Measurements from ENCODE around the gene PPM1L. TPM values are rescaled to one million over a fixed set of nuclear protein-coding genes. Genes with fewer than 3 reads are reported as not detected.

Gene PPM1L
- total RNA-seq, 2 experiments from 2014 or later: 2.0 TPM

- no peaks in the 10 kb centered on the region for H3K9me3 Mint-ChIP-seq
- peak; percentile 54 for DNase-seq
- H3K4me1 Mint-ChIP-seq: peaks cover 3% of the 10 kb centered on the region
- no peak overlapping the region for H3K27ac Mint-ChIP-seq
- no peaks in the 10 kb centered on the region for H3K36me3 Mint-ChIP-seq
- H3K27me3 Mint-ChIP-seq: no peaks in the 10 kb centered on the region
- H3K4me3 Mint-ChIP-seq: no peak overlapping the region
Observed at GRCh38 chr3:160941885-160942494, 186.0 kb downstream of the PPM1L start.

- H3K27ac Mint-ChIP-seq: no peak overlapping the region
- DNase-seq: no peak
- no peaks in the 10 kb centered on the region for H3K9me3 Mint-ChIP-seq
- H3K36me3 Mint-ChIP-seq: no peaks in the 10 kb centered on the region
- no peak overlapping the region for H3K4me3 Mint-ChIP-seq
- H3K4me1 Mint-ChIP-seq: peaks cover 4% of the 10 kb centered on the region
- H3K27me3 Mint-ChIP-seq: no peaks in the 10 kb centered on the region
Observed at GRCh38 chr3:160943996-160944395, 188.0 kb downstream of the PPM1L start.

- Mint-ChIP-seq H3K36me3 (no peaks in the 10 kb centered on the region), H3K27ac (no peak overlapping the region)
Observed at GRCh38 chr3:160945336-160945735, 189.3 kb downstream of the PPM1L start.

GRCh38 chr3:160948273-160948672 is 192.2 kb downstream of the PPM1L start:
- Mint-ChIP-seq H3K27ac (no peak overlapping the region), H3K4me1 (peaks cover 15% of the 10 kb centered on the region), H3K27me3 (peaks cover 14% of the 10 kb centered on the region), H3K36me3 (no peaks in the 10 kb centered on the region), H3K9me3 (no peaks in the 10 kb centered on the region), H3K4me3 (no peak overlapping the region)
- DNase-seq: no peak

More at GRCh38 chr3:160945336-160945735, 189.3 kb downstream of the PPM1L start:
- H3K4me1 Mint-ChIP-seq: peaks cover 18% of the 10 kb centered on the region
- DNase-seq: no peak
- H3K4me3 Mint-ChIP-seq: no peak overlapping the region
- no peaks in the 10 kb centered on the region for H3K27me3 Mint-ChIP-seq
- no peaks in the 10 kb centered on the region for H3K9me3 Mint-ChIP-seq

DNA sequence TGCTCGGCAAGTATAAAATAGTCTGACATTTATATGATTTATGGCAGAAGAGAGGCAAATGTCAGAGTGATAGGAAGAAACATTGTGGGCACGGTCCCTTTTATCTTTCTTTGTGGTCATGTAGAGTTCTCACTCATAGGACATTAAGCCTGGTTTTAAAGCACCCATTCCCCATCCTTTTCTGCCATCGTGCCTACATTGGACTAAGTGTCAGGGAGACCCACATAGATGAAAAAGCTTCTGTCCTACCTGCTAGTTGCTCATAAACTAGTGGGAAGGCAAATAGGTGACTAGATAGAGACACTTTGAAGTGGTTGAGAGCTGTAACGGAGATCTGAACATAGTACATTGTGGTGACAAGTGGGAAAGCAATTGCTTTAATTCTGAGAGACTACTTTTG is 193.4 kb downstream of the PPM1L start:
- H3K4me1 Mint-ChIP-seq: peaks cover 15% of the 10 kb centered on the region
- no peaks in the 10 kb centered on the region for H3K9me3 Mint-ChIP-seq
- H3K36me3 Mint-ChIP-seq: no peaks in the 10 kb centered on the region
- no peak overlapping the region for H3K27ac Mint-ChIP-seq
- DNase-seq: peak; percentile 2
- peaks cover 14% of the 10 kb centered on the region for H3K27me3 Mint-ChIP-seq
- H3K4me3 Mint-ChIP-seq: no peak overlapping the region

- no peak for DNase-seq
- H3K4me3 Mint-ChIP-seq: no peak overlapping the region
- H3K9me3 Mint-ChIP-seq: no peaks in the 10 kb centered on the region
- H3K27me3 Mint-ChIP-seq: peaks cover 14% of the 10 kb centered on the region
- H3K36me3 Mint-ChIP-seq: no peaks in the 10 kb centered on the region
- no peak overlapping the region for H3K27ac Mint-ChIP-seq
- peaks cover 15% of the 10 kb centered on the region for H3K4me1 Mint-ChIP-seq
Observed at GRCh38 chr3:160950542-160950941, 194.5 kb downstream of the PPM1L start.

DNA sequence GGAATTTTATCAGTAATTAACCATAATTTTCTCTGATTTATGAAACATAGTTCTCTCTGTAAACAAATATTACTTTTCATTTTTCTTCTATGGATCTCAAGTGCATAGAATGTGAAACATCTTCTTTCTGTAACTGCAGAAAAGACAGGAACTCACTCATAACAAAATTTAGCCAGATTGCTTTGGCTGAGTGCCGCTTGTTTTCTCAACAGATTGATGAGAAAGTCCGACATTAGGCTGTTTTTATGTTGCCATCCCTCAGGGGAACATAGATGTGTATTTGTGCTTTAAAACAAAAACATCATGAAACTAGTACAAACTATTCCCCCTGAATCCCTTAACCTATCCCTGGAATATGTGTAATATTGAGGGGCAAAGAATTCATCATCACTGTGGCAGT is 194.9 kb downstream of the PPM1L start:
- Mint-ChIP-seq H3K9me3 (no peaks in the 10 kb centered on the region), H3K36me3 (no peaks in the 10 kb centered on the region), H3K27ac (no peak overlapping the region), H3K4me3 (no peak overlapping the region), H3K4me1 (peaks cover 15% of the 10 kb centered on the region), H3K27me3 (peaks cover 14% of the 10 kb centered on the region)
- no peak for DNase-seq

DNA sequence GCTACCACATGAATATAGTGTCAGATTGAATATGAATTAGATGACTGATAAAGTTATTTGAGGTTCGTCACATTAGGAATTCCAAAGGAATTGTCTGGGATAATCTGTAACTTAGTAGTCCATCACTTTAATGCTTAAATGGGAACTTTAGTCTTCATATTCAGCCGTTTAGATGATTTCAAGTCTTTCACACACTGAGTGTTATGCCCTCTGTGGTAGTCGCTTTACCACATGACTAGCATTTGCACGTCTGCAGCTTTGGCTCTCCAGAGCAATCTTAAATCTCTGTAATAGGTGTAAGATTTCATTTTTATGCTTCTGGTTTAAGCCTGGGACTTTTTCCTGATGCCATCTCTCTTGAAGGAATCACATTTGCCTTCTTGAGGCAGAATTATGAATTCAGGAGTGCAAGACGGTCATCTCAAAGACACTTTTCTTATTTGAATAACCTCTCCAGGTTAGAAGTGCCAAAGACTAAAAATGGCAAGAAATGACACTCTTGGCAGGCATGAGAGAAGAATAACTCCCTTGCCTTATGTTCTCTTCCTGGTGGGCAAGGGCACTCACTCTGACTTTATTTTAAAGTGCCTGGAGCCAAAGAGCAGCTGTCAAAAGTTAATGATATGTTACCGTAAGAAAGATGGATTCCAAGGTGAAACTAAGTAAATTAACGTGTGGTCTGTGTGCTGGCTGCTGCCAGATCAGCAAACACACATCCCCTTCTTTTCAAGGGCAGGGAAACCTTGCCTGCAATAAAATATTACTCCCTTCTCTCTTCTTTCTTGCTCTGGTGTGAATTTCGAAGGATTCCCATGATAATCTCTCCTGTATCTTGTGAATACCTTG is 195.8 kb downstream of the PPM1L start:
- Mint-ChIP-seq H3K27me3 (peaks cover 14% of the 10 kb centered on the region), H3K4me3 (no peak overlapping the region), H3K27ac (no peak overlapping the region), H3K36me3 (no peaks in the 10 kb centered on the region), H3K4me1 (peaks cover 15% of the 10 kb centered on the region), H3K9me3 (no peaks in the 10 kb centered on the region)
- no peak for DNase-seq

DNA sequence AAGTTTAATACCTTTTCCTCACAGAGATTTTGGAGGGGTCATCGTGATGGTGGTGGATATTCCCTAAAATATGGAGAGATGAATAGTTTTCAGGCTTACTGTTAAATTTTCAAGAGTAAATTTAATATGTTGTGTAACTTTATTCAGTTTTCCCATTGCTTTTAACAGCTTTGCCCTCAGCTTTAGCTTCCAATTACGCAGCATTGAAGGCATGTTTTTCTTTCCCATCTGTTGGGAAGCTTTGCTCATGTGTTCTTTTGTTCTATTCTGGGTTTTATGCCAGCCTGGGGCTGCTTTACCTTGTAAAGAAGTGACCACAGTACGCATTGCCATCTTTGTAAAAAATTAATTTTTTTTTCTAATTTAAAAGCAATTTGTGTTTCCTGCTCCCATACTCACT is 197.7 kb downstream of the PPM1L start:
- H3K4me1 Mint-ChIP-seq: peaks cover 15% of the 10 kb centered on the region
- no peak overlapping the region for H3K4me3 Mint-ChIP-seq
- H3K27me3 Mint-ChIP-seq: peaks cover 17% of the 10 kb centered on the region
- no peaks in the 10 kb centered on the region for H3K9me3 Mint-ChIP-seq
- H3K36me3 Mint-ChIP-seq: no peaks in the 10 kb centered on the region
- no peak overlapping the region for H3K27ac Mint-ChIP-seq
- DNase-seq: no peak

GRCh38 chr3:160956785-160957184 is 200.8 kb downstream of the PPM1L start:
- H3K4me3 Mint-ChIP-seq: no peak overlapping the region
- H3K9me3 Mint-ChIP-seq: no peaks in the 10 kb centered on the region
- no peaks in the 10 kb centered on the region for H3K4me1 Mint-ChIP-seq
- H3K36me3 Mint-ChIP-seq: no peaks in the 10 kb centered on the region
- H3K27ac Mint-ChIP-seq: no peak overlapping the region
- peaks cover 5% of the 10 kb centered on the region for H3K27me3 Mint-ChIP-seq
- no peak for DNase-seq

- peaks cover 4% of the 10 kb centered on the region for H3K36me3 Mint-ChIP-seq
- H3K27me3 Mint-ChIP-seq: peaks cover 4% of the 10 kb centered on the region
- no peak overlapping the region for H3K4me3 Mint-ChIP-seq
- H3K4me1 Mint-ChIP-seq: no peaks in the 10 kb centered on the region
- no peaks in the 10 kb centered on the region for H3K9me3 Mint-ChIP-seq
- no peak for DNase-seq
- H3K27ac Mint-ChIP-seq: no peak overlapping the region
Observed at GRCh38 chr3:160960568-160960967, 204.5 kb downstream of the PPM1L start.

DNA sequence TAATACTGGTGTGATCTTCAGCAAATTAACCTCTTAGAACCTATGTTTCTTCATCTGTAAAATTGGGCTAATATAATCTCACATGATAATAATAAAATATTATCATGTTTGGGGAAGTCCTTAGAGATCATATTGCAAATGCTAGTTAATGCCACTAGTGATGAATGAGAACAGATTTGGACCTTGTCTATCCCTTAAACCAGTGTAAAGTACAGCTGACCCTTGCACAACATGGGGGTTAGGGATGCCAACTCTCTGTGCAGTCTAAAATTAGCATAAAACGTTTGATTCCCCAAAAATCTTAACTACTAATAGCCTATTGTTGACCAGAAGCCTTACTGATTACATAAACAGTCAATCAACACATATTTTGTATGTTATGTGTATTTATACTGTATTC is 207.9 kb downstream of the PPM1L start:
- DNase-seq: no peak
- Mint-ChIP-seq H3K4me1 (no peaks in the 10 kb centered on the region), H3K27ac (no peak overlapping the region), H3K9me3 (peaks cover 8% of the 10 kb centered on the region), H3K36me3 (peaks cover 11% of the 10 kb centered on the region), H3K27me3 (no peaks in the 10 kb centered on the region), H3K4me3 (no peak overlapping the region)

DNA sequence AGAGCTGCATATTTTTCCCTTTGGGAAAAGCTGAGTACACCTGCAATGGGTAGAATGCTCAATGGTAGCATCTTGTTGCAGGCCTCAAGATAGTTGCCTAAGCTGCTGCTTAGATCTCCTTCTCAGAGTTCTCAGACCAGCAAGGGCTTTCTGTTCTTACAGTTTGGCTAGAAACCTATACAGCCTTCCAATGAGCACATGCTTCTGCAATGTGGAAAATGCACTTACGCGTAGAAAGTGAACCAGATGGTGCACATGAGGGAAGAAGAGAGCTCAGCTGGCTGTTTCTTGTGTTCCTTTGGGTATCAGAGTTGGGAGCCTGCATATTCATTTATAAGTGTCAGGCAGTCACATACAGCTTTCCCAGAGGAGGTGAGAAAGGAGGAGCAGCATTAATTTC is 212.7 kb downstream of the PPM1L start:
- H3K4me1 Mint-ChIP-seq: peaks cover 12% of the 10 kb centered on the region
- H3K27ac Mint-ChIP-seq: no peak overlapping the region
- no peaks in the 10 kb centered on the region for H3K27me3 Mint-ChIP-seq
- H3K4me3 Mint-ChIP-seq: no peak overlapping the region
- DNase-seq: no peak
- H3K36me3 Mint-ChIP-seq: peaks cover 11% of the 10 kb centered on the region
- peaks cover 8% of the 10 kb centered on the region for H3K9me3 Mint-ChIP-seq

- Mint-ChIP-seq H3K9me3 (peaks cover 8% of the 10 kb centered on the region), H3K4me3 (no peak overlapping the region), H3K27me3 (no peaks in the 10 kb centered on the region), H3K27ac (no peak overlapping the region), H3K36me3 (peaks cover 3% of the 10 kb centered on the region), H3K4me1 (peaks cover 12% of the 10 kb centered on the region)
- DNase-seq: no peak
Observed at GRCh38 chr3:160973067-160973809, 217.2 kb downstream of the PPM1L start.

DNA sequence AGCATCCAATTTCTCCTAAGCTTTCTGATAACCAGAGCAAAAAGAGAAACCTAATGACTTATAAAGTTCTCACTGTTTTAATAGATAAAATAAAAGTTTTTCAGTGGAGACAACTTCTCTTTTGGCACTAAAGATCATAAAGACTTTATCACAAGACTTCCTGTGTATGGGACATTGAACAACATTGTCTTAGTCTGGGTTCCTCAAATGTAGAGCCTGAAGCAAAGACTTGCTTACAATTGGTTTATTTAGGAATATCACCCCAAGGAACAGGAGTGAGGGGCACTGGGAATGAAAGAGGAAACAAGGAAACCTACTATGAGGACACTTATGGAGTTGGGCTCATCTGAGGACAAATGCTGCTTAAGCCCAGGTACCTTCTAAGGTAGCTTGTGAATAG is 221.7 kb downstream of the PPM1L start:
- no peak for DNase-seq
- H3K4me1 Mint-ChIP-seq: peaks cover 24% of the 10 kb centered on the region
- no peak overlapping the region for H3K4me3 Mint-ChIP-seq
- no peak overlapping the region for H3K27ac Mint-ChIP-seq
- peaks cover 23% of the 10 kb centered on the region for H3K9me3 Mint-ChIP-seq
- no peaks in the 10 kb centered on the region for H3K27me3 Mint-ChIP-seq
- peaks cover 18% of the 10 kb centered on the region for H3K36me3 Mint-ChIP-seq
